PC-3 (cell line): ENCODE data around the gene KCNH1. TPM values are rescaled to one million over a fixed set of nuclear protein-coding genes. Genes with fewer than 3 reads are reported as not detected.

ENCODE experiments used
- ATAC-seq: fragments of 200-7000 bp; cut with Tn5 transposase; 2 replicates; pipeline ENCODE4 v1.9.1; 2020; ENCODE audit warnings: mild to moderate bottlenecking, moderate library complexity
- BruUV-seq: library from RNA; stranded (reverse); fragments of 400-500 nt; replicated peaks from 2 replicates; lab custom pipeline; 2021; lab: Mats Ljungman, UMichigan
- CTCF ChIA-PET: fragments of 300-600 bp; sonication (Branson Sonifier 250); formaldehyde crosslinking; loops from one replicate; lab custom pipeline; 2022; ENCODE audit warnings: antibody characterized with exemption; lab: Charles Lee
- POLR2A ChIA-PET: fragments of 300-600 bp; sonication (Branson Sonifier 250); formaldehyde crosslinking; loops from one replicate; lab custom pipeline; 2022; ENCODE audit warnings: antibody characterized with exemption; ENCODE audit not compliant: unreplicated experiment; lab: Charles Lee
- DNase-seq: peaks from one replicate; pipeline ENCODE4 v3.0.0-alpha.2; 2015
- H2AFZ ChIP-seq: fragments of 300-600 bp; sonication (generic); 2 replicates; pipeline ENCODE4 v1.6.0; 2016; ENCODE audit warnings: antibody characterized with exemption, low read length
- H3F3A ChIP-seq: fragments of 300-600 bp; sonication (generic); one replicate; pipeline ENCODE4 v1.6.0; 2017; ENCODE audit warnings: antibody characterized with exemption, low read length, control low read depth, mild to moderate bottlenecking; ENCODE audit not compliant: unreplicated experiment
- H3K27ac ChIP-seq: fragments of 300-600 bp; sonication (generic); 2 replicates; pipeline ENCODE4 v1.5.1; 2016; ENCODE audit warnings: mild to moderate bottlenecking, low read length
- H3K27me3 ChIP-seq: fragments of 300-600 bp; sonication (generic); 2 replicates; pipeline ENCODE4 v1.6.1; 2016; ENCODE audit warnings: low read length, mixed read lengths
- H3K36me3 ChIP-seq: fragments of 300-600 bp; sonication (generic); 2 replicates; pipeline ENCODE4 v1.6.1; 2016; ENCODE audit warnings: low read depth, mixed run types, low read length, mixed read lengths
- H3K4me1 ChIP-seq: fragments of 300-600 bp; sonication (generic); 2 replicates; pipeline ENCODE4 v1.5.1; 2016; ENCODE audit warnings: low read length; ENCODE audit not compliant: insufficient read depth
- H3K4me2 ChIP-seq: fragments of 300-600 bp; sonication (generic); 2 replicates; pipeline ENCODE4 v1.6.0; 2016; ENCODE audit warnings: low read length
- H3K4me3 ChIP-seq: fragments of 300-600 bp; sonication (generic); 2 replicates; pipeline ENCODE4 v1.5.1; 2016; ENCODE audit warnings: mild to moderate bottlenecking, low read length, mixed read lengths
- H3K79me2 ChIP-seq: fragments of 300-600 bp; sonication (generic); 2 replicates; pipeline ENCODE4 v1.6.1; 2017; ENCODE audit warnings: low read length, mixed read lengths
- H3K9ac ChIP-seq: fragments of 300-600 bp; sonication (generic); 2 replicates; pipeline ENCODE4 v1.6.0; 2016; ENCODE audit warnings: mild to moderate bottlenecking, low read length
- H3K9me2 ChIP-seq: fragments of 300-600 bp; sonication (generic); replicated peaks from 2 replicates; pipeline ENCODE4 v1.6.1; 2016; ENCODE audit warnings: mixed run types, low read length, mixed read lengths
- H3K9me3 ChIP-seq: fragments of 300-600 bp; sonication (generic); 2 replicates; pipeline ENCODE4 v1.6.1; 2016; ENCODE audit warnings: low read length, mixed read lengths
- H4K20me1 ChIP-seq: fragments of 300-600 bp; sonication (generic); 2 replicates; pipeline ENCODE4 v1.6.1; 2016; ENCODE audit warnings: low read length, mixed read lengths
- CTCF ChIP-seq: fragments of 300-600 bp; sonication (generic); conservative IDR thresholded peaks from 2 replicates; pipeline ENCODE4 v1.5.1; 2017; ENCODE audit warnings: antibody characterized with exemption, low read depth, mild to moderate bottlenecking, low read length
- EZH2 ChIP-seq: fragments of 300-600 bp; sonication (generic); IDR thresholded peaks from one replicate; pipeline ENCODE4 v1.6.1; 2017; ENCODE audit warnings: antibody characterized with exemption, mild to moderate bottlenecking, low read length; ENCODE audit not compliant: unreplicated experiment
- EZH2phosphoT487 ChIP-seq: fragments of 300-600 bp; sonication (generic); IDR thresholded peaks from 2 replicates; pipeline ENCODE4 v1.6.1; 2018; ENCODE audit warnings: mild to moderate bottlenecking, antibody characterized with exemption, low read length, borderline replicate concordance
- intact Hi-C: fragments of 100-400 bp; cut with micrococcal nuclease; formaldehyde crosslinking; loops from 2 replicates; pipeline ENCODE4 v1.9.0; 2023
- total RNA-seq: library from RNA; depleted of rRNA; stranded (reverse); fragments of >200 nt; gene quantifications from 2 replicates; pipeline ENCODE4 v1.2.3, GENCODE V29; 2014

Gene KCNH1
- total RNA-seq, 1 experiment from 2014 or later, result not detected

GRCh38 chr1:210730023-210730422 lies 403.9 kb downstream of the KCNH1 start:
- TF ChIP-seq CTCF (no peak), EZH2phosphoT487 (no peak), EZH2 (no peak)
- H2AFZ ChIP-seq, result no peak overlapping the region

GRCh38 chr1:210728437-210729149 lies 405.4 kb downstream of the KCNH1 start:
- TF ChIP-seq CTCF, result no peak
- TF ChIP-seq EZH2, result no peak
- TF ChIP-seq EZH2phosphoT487, result no peak
- Histone ChIP-seq H3K27ac (no peak overlapping the region), H3K4me1 (no peaks in the 10 kb centered on the region), H3K9me2 (no peaks in the 10 kb centered on the region), H3K4me2 (no peak overlapping the region), H2AFZ (no peak overlapping the region), H3F3A (no peaks in the 10 kb centered on the region), H3K9me3 (no peaks in the 10 kb centered on the region), H3K9ac (no peak overlapping the region), H3K4me3 (no peak overlapping the region), H3K36me3 (no peaks in the 10 kb centered on the region), H3K27me3 (peaks cover 4% of the 10 kb centered on the region; the same call in 1 of the 2 replicates), H4K20me1 (no peaks in the 10 kb centered on the region), H3K79me2 (no peaks in the 10 kb centered on the region)
- POLR2A ChIA-PET, result no interaction called here
- ATAC-seq (no peak), DNase-seq (no peak)
- CTCF ChIA-PET, result no interaction called here
- no TSS peak for BruUV-seq
- intact Hi-C loops, result no loop called here

More at GRCh38 chr1:210730023-210730422, 403.9 kb downstream of the KCNH1 start:
- ChIA-PET POLR2A (no interaction called here), CTCF (no interaction called here)
- Histone ChIP-seq H3K9me2 (no peaks in the 10 kb centered on the region), H3K4me1 (no peaks in the 10 kb centered on the region), H3K79me2 (no peaks in the 10 kb centered on the region), H3K4me2 (no peak overlapping the region), H3K9ac (no peak overlapping the region), H3K36me3 (no peaks in the 10 kb centered on the region), H3K27me3 (peaks cover 4% of the 10 kb centered on the region; the same call in 1 of the 2 replicates), H3K27ac (no peak overlapping the region), H3K4me3 (no peak overlapping the region), H3K9me3 (no peaks in the 10 kb centered on the region), H3F3A (no peaks in the 10 kb centered on the region), H4K20me1 (no peaks in the 10 kb centered on the region)
- DNase-seq, result no peak
- BruUV-seq, result no TSS peak
- ATAC-seq, result no peak
- intact Hi-C loops, result no loop called here

- no peak overlapping the region for H3K9ac ChIP-seq
- TF ChIP-seq EZH2 (no peak), CTCF (no peak), EZH2phosphoT487 (no peak)
- no peak overlapping the region for H3K4me3 ChIP-seq
- no peaks in the 10 kb centered on the region for H3K36me3 ChIP-seq
- no peak overlapping the region for H3K27ac ChIP-seq
- no peaks in the 10 kb centered on the region for H3K9me3 ChIP-seq
- intact Hi-C loops, result no loop called here
- no TSS peak for BruUV-seq
- H2AFZ ChIP-seq, result no peak overlapping the region
- ATAC-seq, result no peak
- no peak for DNase-seq
- H3K4me1 ChIP-seq, result no peaks in the 10 kb centered on the region
- no peak overlapping the region for H3K4me2 ChIP-seq
- POLR2A ChIA-PET, result no interaction called here
- CTCF ChIA-PET, result no interaction called here
- H4K20me1 ChIP-seq, result no peaks in the 10 kb centered on the region
- no peaks in the 10 kb centered on the region for H3F3A ChIP-seq
- no peaks in the 10 kb centered on the region for H3K9me2 ChIP-seq
- no peaks in the 10 kb centered on the region for H3K79me2 ChIP-seq
- H3K27me3 ChIP-seq, result peaks cover 4% of the 10 kb centered on the region; the same call in 1 of the 2 replicates
These were observed 406.2 kb downstream of the KCNH1 start for GRCh38 chr1:210727709-210728108.
